ENCODE measurements around the gene PTPMT1. TPM values are rescaled to one million over a fixed set of nuclear protein-coding genes. Genes with fewer than 3 reads are reported as not detected.
A peak's percentile ranks its signal among the peaks of the same experiment; 100 is the strongest.

PTPMT1 gene
- total RNA-seq, 1 donor from 2014 or later: 45.1 TPM

- DNase-seq (ENCODE audit: low spot score): peak; percentile 89
These were observed 13.4 kb downstream of the PTPMT1 start, which contains the start of the genes KBTBD4 and NDUFS3 for GRCh38 chr11:47578524-47579494. Gene KBTBD4 (minus strand): TSS chr11:47578970. CDS start chr11:47578951, 19 bp downstream. Gene NDUFS3 (plus strand): TSS chr11:47579074. CDS start chr11:47579092, 18 bp downstream.

GRCh38 chr11:47583844-47584243 is 18.4 kb downstream of the PTPMT1 start:
- no peak for DNase-seq (ENCODE audit: low spot score)

- no peak for DNase-seq (ENCODE audit: low spot score)
These were observed 20.9 kb downstream of the PTPMT1 start, which contains the start of gene FAM180B for GRCh38 chr11:47586098-47586855. Gene FAM180B (plus strand): TSS chr11:47586678. CDS start chr11:47586769, 91 bp downstream.

GRCh38 chr11:47587039-47587716 is 21.8 kb downstream of the PTPMT1 start:
- no peak for DNase-seq (ENCODE audit: low spot score)

- peak; percentile 38 for DNase-seq (ENCODE audit: low spot score)
These were observed 22.4 kb downstream of the PTPMT1 start for GRCh38 chr11:47587723-47588326.

GRCh38 chr11:47589118-47589517 is 23.7 kb downstream of the PTPMT1 start:
- no peak for DNase-seq (ENCODE audit: low spot score)

- DNase-seq (ENCODE audit: low spot score): no peak
These were observed 24.2 kb downstream of the PTPMT1 start for GRCh38 chr11:47589584-47589976.

- DNase-seq (ENCODE audit: low spot score): no peak
These were observed 24.8 kb downstream of the PTPMT1 start for GRCh38 chr11:47589977-47590861.

GRCh38 chr11:47591764-47592163 is 26.4 kb downstream of the PTPMT1 start:
- DNase-seq (ENCODE audit: low spot score): no peak

GRCh38 chr11:47592251-47592650 is 26.9 kb downstream of the PTPMT1 start:
- DNase-seq (ENCODE audit: low spot score): no peak

GRCh38 chr11:47592970-47593369 is 27.6 kb downstream of the PTPMT1 start:
- DNase-seq (ENCODE audit: low spot score): no peak

- DNase-seq (ENCODE audit: low spot score): no peak
These were observed 28.1 kb downstream of the PTPMT1 start for GRCh38 chr11:47593492-47593933.

- no peak for DNase-seq (ENCODE audit: low spot score)
These were observed 28.8 kb downstream of the PTPMT1 start, which contains the start of gene C1QTNF4 for GRCh38 chr11:47593934-47594855. Gene C1QTNF4 (minus strand): TSS chr11:47594411. CDS start chr11:47590810, 3,601 bp downstream.

GRCh38 chr11:47595029-47595428 is 29.6 kb downstream of the PTPMT1 start:
- DNase-seq (ENCODE audit: low spot score): no peak

GRCh38 chr11:47595967-47596366 is 30.6 kb downstream of the PTPMT1 start:
- DNase-seq (ENCODE audit: low spot score): no peak

GRCh38 chr11:47599902-47600301 is 34.5 kb downstream of the PTPMT1 start:
- DNase-seq (ENCODE audit: low spot score): no peak

GRCh38 chr11:47603295-47603694 is 37.9 kb downstream of the PTPMT1 start:
- DNase-seq (ENCODE audit: low spot score): no peak

- no peak for DNase-seq (ENCODE audit: low spot score)
These were observed 40.5 kb downstream of the PTPMT1 start for GRCh38 chr11:47605921-47606320.

GRCh38 chr11:47606731-47607130 is 41.3 kb downstream of the PTPMT1 start:
- DNase-seq (ENCODE audit: low spot score): no peak
